Measurements from ENCODE around the gene TLX2.

The TLX2 gene

GRCh38 chr2:74532222-74532621, 18.0 kb downstream of the TLX2 start:
- Histone ChIP-seq H4K20me1 (ENCODE audit: insufficient read depth, low read length) (no peaks in the 10 kb centered on the region), H3K9me3 (replicated peaks; ENCODE audit: insufficient read depth, low read length) (no peaks in the 10 kb centered on the region), H3K79me2 (ENCODE audit: low read length) (peaks cover 40% of the 10 kb centered on the region), H3K4me3 (ENCODE audit: low read length) (no peak overlapping the region), H3K36me3 (replicated peaks; ENCODE audit: insufficient read depth, low read length) (peaks cover 2% of the 10 kb centered on the region; the same call in 1 of the 2 replicates), H2AFZ (ENCODE audit: low read length) (no peak overlapping the region), H3K27me3 (replicated peaks; ENCODE audit: insufficient read depth, low read length) (0 out of 2 replicates have a peak, but pooled peaks cover 6% of the 10 kb centered on the region), H3K27ac (ENCODE audit: low read length) (no peak overlapping the region), H3K4me2 (ENCODE audit: low read depth, low read length) (no peak overlapping the region), H3K9ac (ENCODE audit: low read length) (no peak overlapping the region), H3K4me1 (ENCODE audit: low read length) (peaks cover 14% of the 10 kb centered on the region), H3F3A (ENCODE audit: insufficient read depth, low read length) (peaks cover 5% of the 10 kb centered on the region; the same call in 1 of the 2 replicates), H3K9me2 (replicated peaks; ENCODE audit: insufficient read depth, low read length) (no peaks in the 10 kb centered on the region)
- TF ChIP-seq, protein P1, sequence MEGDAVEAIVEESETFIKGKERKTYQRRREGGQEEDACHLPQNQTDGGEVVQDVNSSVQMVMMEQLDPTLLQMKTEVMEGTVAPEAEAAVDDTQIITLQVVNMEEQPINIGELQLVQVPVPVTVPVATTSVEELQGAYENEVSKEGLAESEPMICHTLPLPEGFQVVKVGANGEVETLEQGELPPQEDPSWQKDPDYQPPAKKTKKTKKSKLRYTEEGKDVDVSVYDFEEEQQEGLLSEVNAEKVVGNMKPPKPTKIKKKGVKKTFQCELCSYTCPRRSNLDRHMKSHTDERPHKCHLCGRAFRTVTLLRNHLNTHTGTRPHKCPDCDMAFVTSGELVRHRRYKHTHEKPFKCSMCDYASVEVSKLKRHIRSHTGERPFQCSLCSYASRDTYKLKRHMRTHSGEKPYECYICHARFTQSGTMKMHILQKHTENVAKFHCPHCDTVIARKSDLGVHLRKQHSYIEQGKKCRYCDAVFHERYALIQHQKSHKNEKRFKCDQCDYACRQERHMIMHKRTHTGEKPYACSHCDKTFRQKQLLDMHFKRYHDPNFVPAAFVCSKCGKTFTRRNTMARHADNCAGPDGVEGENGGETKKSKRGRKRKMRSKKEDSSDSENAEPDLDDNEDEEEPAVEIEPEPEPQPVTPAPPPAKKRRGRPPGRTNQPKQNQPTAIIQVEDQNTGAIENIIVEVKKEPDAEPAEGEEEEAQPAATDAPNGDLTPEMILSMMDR (IDR thresholded peaks at IDR 0.05; ENCODE audit: low read length): peak; percentile 44
- no peak for TF ChIP-seq EZH2phosphoT487 (IDR thresholded peaks at IDR 0.05; ENCODE audit: low read length)
- TF ChIP-seq EZH2 (optimal IDR thresholded peaks at IDR 0.05; ENCODE audit: low read depth, low read length): no peak
- DNase-seq: peak; percentile 51

GRCh38 chr2:74533464-74533863, 19.2 kb downstream of the TLX2 start:
- H3K27ac ChIP-seq (ENCODE audit: low read length): no peak overlapping the region
- peaks cover 12% of the 10 kb centered on the region; the same call in 1 of the 2 replicates for H3K27me3 ChIP-seq (replicated peaks; ENCODE audit: insufficient read depth, low read length)
- peaks cover 6% of the 10 kb centered on the region for H3K4me1 ChIP-seq (ENCODE audit: low read length)
- H3F3A ChIP-seq (ENCODE audit: insufficient read depth, low read length): peaks cover 2% of the 10 kb centered on the region; the same call in 1 of the 2 replicates
- no peak overlapping the region for H2AFZ ChIP-seq (ENCODE audit: low read length)
- no peak for TF ChIP-seq EZH2 (optimal IDR thresholded peaks at IDR 0.05; ENCODE audit: low read depth, low read length)
- TF ChIP-seq, protein P1 (IDR thresholded peaks at IDR 0.05; ENCODE audit: low read length): no peak
- no peak for TF ChIP-seq EZH2phosphoT487 (IDR thresholded peaks at IDR 0.05; ENCODE audit: low read length)
- peaks cover 28% of the 10 kb centered on the region for H3K79me2 ChIP-seq (ENCODE audit: low read length)
- H3K36me3 ChIP-seq (replicated peaks; ENCODE audit: insufficient read depth, low read length): no peaks in the 10 kb centered on the region
- no peaks in the 10 kb centered on the region for H3K9me2 ChIP-seq (replicated peaks; ENCODE audit: insufficient read depth, low read length)
- H3K9me3 ChIP-seq (replicated peaks; ENCODE audit: insufficient read depth, low read length): no peaks in the 10 kb centered on the region
- H3K9ac ChIP-seq (ENCODE audit: low read length): no peak overlapping the region
- H3K4me3 ChIP-seq (ENCODE audit: low read length): no peak overlapping the region
- H4K20me1 ChIP-seq (ENCODE audit: insufficient read depth, low read length): no peaks in the 10 kb centered on the region
- H3K4me2 ChIP-seq (ENCODE audit: low read depth, low read length): no peak overlapping the region
- no peak for DNase-seq

DNA sequence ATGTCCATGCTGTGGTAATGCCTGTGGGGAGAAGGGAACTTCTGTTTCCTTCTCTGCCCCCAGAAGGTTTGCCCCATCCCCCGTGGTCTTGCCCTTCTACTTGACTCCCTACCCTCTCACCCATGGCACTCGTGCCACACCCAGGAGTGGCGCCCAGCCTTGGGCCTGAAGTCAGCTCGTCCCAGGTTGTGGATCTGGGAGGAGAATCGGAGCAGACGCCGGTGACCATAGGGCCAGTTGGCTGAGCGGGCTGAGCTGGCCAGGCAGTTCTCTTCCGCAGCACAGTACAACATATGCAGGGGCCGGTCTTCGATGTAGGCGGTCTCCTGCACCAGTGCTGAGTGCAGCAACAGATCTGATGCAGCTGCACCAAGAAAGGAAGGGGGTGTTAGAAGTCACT, 20.2 kb downstream of the TLX2 start:
- Histone ChIP-seq H3K79me2 (ENCODE audit: low read length) (peaks cover 18% of the 10 kb centered on the region), H3F3A (ENCODE audit: insufficient read depth, low read length) (peaks cover 2% of the 10 kb centered on the region; the same call in 1 of the 2 replicates), H3K4me3 (ENCODE audit: low read length) (no peak overlapping the region), H3K27me3 (replicated peaks; ENCODE audit: insufficient read depth, low read length) (peaks cover 12% of the 10 kb centered on the region; the same call in 1 of the 2 replicates), H3K9me2 (replicated peaks; ENCODE audit: insufficient read depth, low read length) (no peaks in the 10 kb centered on the region), H3K4me1 (ENCODE audit: low read length) (peaks cover 5% of the 10 kb centered on the region; the same call in 1 of the 2 replicates), H4K20me1 (ENCODE audit: insufficient read depth, low read length) (no peaks in the 10 kb centered on the region), H3K4me2 (ENCODE audit: low read depth, low read length) (no peak overlapping the region), H2AFZ (ENCODE audit: low read length) (no peak overlapping the region), H3K36me3 (replicated peaks; ENCODE audit: insufficient read depth, low read length) (no peaks in the 10 kb centered on the region), H3K9ac (ENCODE audit: low read length) (no peak overlapping the region), H3K27ac (ENCODE audit: low read length) (no peak overlapping the region), H3K9me3 (replicated peaks; ENCODE audit: insufficient read depth, low read length) (no peaks in the 10 kb centered on the region)
- no peak for DNase-seq
- TF ChIP-seq, protein P1 (IDR thresholded peaks at IDR 0.05; ENCODE audit: low read length): no peak
- no peak for TF ChIP-seq EZH2 (optimal IDR thresholded peaks at IDR 0.05; ENCODE audit: low read depth, low read length)
